Activated T-cell treated with anti-CD3 and anti-CD28 coated beads for 1 hour (primary cell): ENCODE results near the gene PHKB.
"Not testable (repeated sequence)": the region's sequence is repeated elsewhere in the genome, so short reads cannot be mapped to it uniquely, and the experiment has no call there.

Experiments
- DNase-seq: peaks from one replicate; pipeline ENCODE4 v3.0.0-alpha.2; 2020; ENCODE audit warnings: low read depth

Gene PHKB

GRCh38 chr16:47626246-47626645 lies 165.1 kb downstream of the PHKB start:
- no peak for DNase-seq

- DNase-seq, result no peak
Measured at GRCh38 chr16:47627085-47627639, 166.0 kb downstream of the PHKB start.

GRCh38 chr16:47627721-47628120 lies 166.6 kb downstream of the PHKB start:
- no peak for DNase-seq

GRCh38 chr16:47631131-47631530 lies 170.0 kb downstream of the PHKB start:
- no peak for DNase-seq

GRCh38 chr16:47634126-47634525 lies 173.0 kb downstream of the PHKB start:
- DNase-seq, result no peak

GRCh38 chr16:47634727-47635126 lies 173.6 kb downstream of the PHKB start:
- DNase-seq, result no peak

- DNase-seq, result no peak
Measured at GRCh38 chr16:47636501-47637099, 175.5 kb downstream of the PHKB start.

GRCh38 chr16:47638175-47638574 lies 177.0 kb downstream of the PHKB start:
- DNase-seq, result no peak

- DNase-seq, result no peak
Measured at GRCh38 chr16:47640661-47641060, 179.5 kb downstream of the PHKB start.

- DNase-seq, result no peak
Measured at GRCh38 chr16:47643323-47644000, 182.3 kb downstream of the PHKB start.

- DNase-seq, result no peak
Measured at GRCh38 chr16:47644166-47644565, 183.0 kb downstream of the PHKB start.

GRCh38 chr16:47644661-47645060 lies 183.5 kb downstream of the PHKB start:
- no peak for DNase-seq

- no peak for DNase-seq
Measured at GRCh38 chr16:47646914-47647313, 185.8 kb downstream of the PHKB start.

- no peak for DNase-seq
Measured at GRCh38 chr16:47657032-47657431, 195.9 kb downstream of the PHKB start.

- no peak for DNase-seq
Measured at GRCh38 chr16:47657977-47658376, 196.8 kb downstream of the PHKB start.

- no peak for DNase-seq
Measured at GRCh38 chr16:47660540-47660939, 199.4 kb downstream of the PHKB start.

- no peak for DNase-seq
Measured at GRCh38 chr16:47664653-47665325, 203.7 kb downstream of the PHKB start.

GRCh38 chr16:47666434-47666833 lies 205.3 kb downstream of the PHKB start:
- no peak for DNase-seq

GRCh38 chr16:47667956-47668355 lies 206.8 kb downstream of the PHKB start:
- no peak for DNase-seq

- DNase-seq, result no peak
Measured at GRCh38 chr16:47672475-47672874, 211.3 kb downstream of the PHKB start.

- DNase-seq, result no peak
Measured at GRCh38 chr16:47676635-47677177, 215.6 kb downstream of the PHKB start.

GRCh38 chr16:47681571-47681970 lies 220.4 kb downstream of the PHKB start:
- DNase-seq, result not testable (repeated sequence)

- no peak for DNase-seq
Measured at GRCh38 chr16:47687694-47688093, 226.6 kb downstream of the PHKB start.
